Measurements from ENCODE around the gene ROPN1B. TPM values are rescaled to one million over a fixed set of nuclear protein-coding genes. Genes with fewer than 3 reads are reported as not detected.
"Not testable (repeated sequence)": the region's sequence is repeated elsewhere in the genome, so short reads cannot be mapped to it uniquely, and the experiment has no call there.

Gene ROPN1B
- total RNA-seq, 1 donor from 2014 or later = not detected

GRCh38 chr3:125971997-125972944 lies 3.3 kb downstream of the ROPN1B start:
- peak; percentile 75 for TF ChIP-seq CTCF (IDR thresholded peaks at IDR 0.05; ENCODE audit: unreplicated experiment)
- H3K9me3 Mint-ChIP-seq (ENCODE audit: low read depth); H3K27ac Mint-ChIP-seq; H3K36me3 Mint-ChIP-seq (ENCODE audit: insufficient read depth); H3K4me1 Mint-ChIP-seq (ENCODE audit: low read depth): not testable (repeated sequence)
- peak overlapping the region; percentile 60 for H3K4me3 Mint-ChIP-seq (ENCODE audit: low read depth)
- H3K27me3 Mint-ChIP-seq = peaks cover 33% of the 10 kb centered on the region
- DNase-seq (ENCODE audit: low spot score, unreplicated experiment) = peak; percentile 30

GRCh38 chr3:125975245-125976002 lies 6.4 kb downstream of the ROPN1B start:
- not testable (repeated sequence) for H3K27ac Mint-ChIP-seq; H3K4me1 Mint-ChIP-seq (ENCODE audit: low read depth); H3K4me3 Mint-ChIP-seq (ENCODE audit: low read depth); H3K36me3 Mint-ChIP-seq (ENCODE audit: insufficient read depth); H3K9me3 Mint-ChIP-seq (ENCODE audit: low read depth); DNase-seq (ENCODE audit: low spot score, unreplicated experiment)
- peaks cover 25% of the 10 kb centered on the region for H3K27me3 Mint-ChIP-seq

GRCh38 chr3:125976003-125976390 lies 7.0 kb downstream of the ROPN1B start:
- not testable (repeated sequence) for H3K4me1 Mint-ChIP-seq (ENCODE audit: low read depth); H3K4me3 Mint-ChIP-seq (ENCODE audit: low read depth); DNase-seq (ENCODE audit: low spot score, unreplicated experiment); H3K36me3 Mint-ChIP-seq (ENCODE audit: insufficient read depth); H3K27ac Mint-ChIP-seq; H3K9me3 Mint-ChIP-seq (ENCODE audit: low read depth)
- H3K27me3 Mint-ChIP-seq = peaks cover 19% of the 10 kb centered on the region

- H3K27me3 Mint-ChIP-seq; H3K4me3 Mint-ChIP-seq (ENCODE audit: low read depth); H3K4me1 Mint-ChIP-seq (ENCODE audit: low read depth); H3K36me3 Mint-ChIP-seq (ENCODE audit: insufficient read depth); DNase-seq (ENCODE audit: low spot score, unreplicated experiment); H3K9me3 Mint-ChIP-seq (ENCODE audit: low read depth); H3K27ac Mint-ChIP-seq: not testable (repeated sequence)
Observed at GRCh38 chr3:125977104-125977503, 8.1 kb downstream of the ROPN1B start.

- H3K36me3 Mint-ChIP-seq (ENCODE audit: insufficient read depth); H3K4me3 Mint-ChIP-seq (ENCODE audit: low read depth); H3K4me1 Mint-ChIP-seq (ENCODE audit: low read depth); H3K9me3 Mint-ChIP-seq (ENCODE audit: low read depth); H3K27me3 Mint-ChIP-seq; DNase-seq (ENCODE audit: low spot score, unreplicated experiment); H3K27ac Mint-ChIP-seq: not testable (repeated sequence)
Observed at GRCh38 chr3:125984951-125985350, 16.0 kb downstream of the ROPN1B start.

- no peak for TF ChIP-seq CTCF (IDR thresholded peaks at IDR 0.05; ENCODE audit: unreplicated experiment)
- Mint-ChIP-seq H3K27me3 (no peaks in the 10 kb centered on the region), H3K36me3 (ENCODE audit: insufficient read depth) (no peaks in the 10 kb centered on the region), H3K4me1 (ENCODE audit: low read depth) (peaks cover 2% of the 10 kb centered on the region), H3K9me3 (ENCODE audit: low read depth) (peaks cover 5% of the 10 kb centered on the region), H3K27ac (peak overlapping the region; percentile 99), H3K4me3 (ENCODE audit: low read depth) (peak overlapping the region; percentile 99)
- DNase-seq (ENCODE audit: low spot score, unreplicated experiment) = peak; percentile 74
Observed at GRCh38 chr3:125990253-125990970, 21.4 kb downstream of the ROPN1B start.

- not testable (repeated sequence) for H3K4me1 Mint-ChIP-seq (ENCODE audit: low read depth); DNase-seq (ENCODE audit: low spot score, unreplicated experiment); H3K27ac Mint-ChIP-seq; H3K27me3 Mint-ChIP-seq; H3K4me3 Mint-ChIP-seq (ENCODE audit: low read depth)
- Mint-ChIP-seq H3K36me3 (ENCODE audit: insufficient read depth) (peaks cover 12% of the 10 kb centered on the region), H3K9me3 (ENCODE audit: low read depth) (peaks cover 41% of the 10 kb centered on the region)
Observed at GRCh38 chr3:125996751-125997150, 27.8 kb downstream of the ROPN1B start.
